ENCODE results near the gene ODR4.

GRCh38 chr1:186418503-186418902, 42.9 kb downstream of the ODR4 start:
- no peak for TF ChIP-seq NFRKB (IDR thresholded peaks at IDR 0.05)
- no peak for TF ChIP-seq FOXK2 (IDR thresholded peaks at IDR 0.05)
- TF ChIP-seq SUZ12 (IDR thresholded peaks at IDR 0.05) = no peak
- no peak for TF ChIP-seq SP1 (IDR thresholded peaks at IDR 0.05)
- TF ChIP-seq HDGF (IDR thresholded peaks at IDR 0.05; ENCODE audit: borderline replicate concordance) = no peak
- TF ChIP-seq BHLHE40 (IDR thresholded peaks at IDR 0.05; ENCODE audit: borderline replicate concordance) = no peak

Measured in HEK293T (cell line).